PC-9 (cell line): ENCODE measurements around the gene CDC42BPA. TPM values are rescaled to one million over a fixed set of nuclear protein-coding genes. Genes with fewer than 3 reads are reported as not detected.

Experiments
- BruUV-seq: library from RNA; stranded (reverse); fragments of 400-500 nt; replicated peaks from 2 replicates; lab custom pipeline; 2021; lab: Mats Ljungman, UMichigan
- CTCF ChIA-PET: fragments of 300-600 bp; sonication (Branson Sonifier 250); formaldehyde crosslinking; loops from one replicate; lab custom pipeline; 2022; ENCODE audit warnings: antibody characterized with exemption; lab: Charles Lee
- POLR2A ChIA-PET: fragments of 300-600 bp; sonication (Branson Sonifier 250); formaldehyde crosslinking; loops from one replicate; lab custom pipeline; 2022; ENCODE audit warnings: antibody characterized with exemption; ENCODE audit not compliant: unreplicated experiment; lab: Charles Lee
- DNase-seq, 2 experiments: peaks; one replicate each; pipeline versions ENCODE4 v3.0.0 to v3.0.0-alpha.2; 2015 to 2022; ENCODE audit warnings: mixed read lengths in 1 of 2
- H2AFZ ChIP-seq: fragments of 200-600 bp; sonication (generic); 2 replicates; pipeline ENCODE4 v1.8.1; 2017; ENCODE audit warnings: antibody characterized with exemption
- H3F3A ChIP-seq: fragments of 200-600 bp; sonication (generic); 2 replicates; pipeline ENCODE4 v1.8.1; 2017; ENCODE audit warnings: antibody characterized with exemption, mild to moderate bottlenecking, low read depth; ENCODE audit not compliant: insufficient read depth
- H3K27ac ChIP-seq: fragments of 200-600 bp; sonication (generic); 2 replicates; pipeline ENCODE4 v1.6.1; 2016; ENCODE audit warnings: mixed run types
- H3K27me3 ChIP-seq: fragments of 200-600 bp; sonication (generic); 2 replicates; pipeline ENCODE4 v1.6.1; 2016; ENCODE audit warnings: low read depth, mixed run types; ENCODE audit not compliant: insufficient read depth
- H3K36me3 ChIP-seq: fragments of 200-600 bp; sonication (generic); 2 replicates; pipeline ENCODE4 v1.6.1; 2016; ENCODE audit warnings: low read depth, mixed run types
- H3K4me1 ChIP-seq: fragments of 200-600 bp; sonication (generic); replicated peaks from 2 replicates; pipeline ENCODE4 v1.6.1; 2016; ENCODE audit warnings: mixed run types; ENCODE audit not compliant: insufficient read depth
- H3K4me2 ChIP-seq: fragments of 200-600 bp; sonication (generic); 2 replicates; pipeline ENCODE4 v1.6.1; 2017; ENCODE audit warnings: mixed run types
- H3K4me3 ChIP-seq: fragments of 200-600 bp; sonication (generic); 2 replicates; pipeline ENCODE4 v1.6.1; 2016; ENCODE audit warnings: mixed run types
- H3K79me2 ChIP-seq: fragments of 200-600 bp; sonication (generic); 2 replicates; pipeline ENCODE4 v1.6.1; 2017; ENCODE audit warnings: low read depth, mixed run types
- H3K9me2 ChIP-seq: fragments of 200-600 bp; sonication (generic); 2 replicates; pipeline ENCODE4 v1.8.1; 2017; ENCODE audit warnings: mild to moderate bottlenecking; ENCODE audit not compliant: insufficient read depth
- H3K9me3 ChIP-seq: fragments of 200-600 bp; sonication (generic); 2 replicates; pipeline ENCODE4 v1.8.1; 2016; ENCODE audit warnings: low read depth; ENCODE audit not compliant: insufficient read depth
- H4K20me1 ChIP-seq: fragments of 200-600 bp; sonication (generic); 2 replicates; pipeline ENCODE4 v1.8.1; 2017; ENCODE audit not compliant: insufficient read depth
- EZH2 ChIP-seq: fragments of 200-600 bp; sonication (generic); IDR thresholded peaks from 2 replicates; pipeline ENCODE4 v1.8.0; 2017; ENCODE audit warnings: antibody characterized with exemption, low read depth
- intact Hi-C: fragments of 100-400 bp; cut with micrococcal nuclease; formaldehyde crosslinking; loops from one replicate; pipeline ENCODE4 v1.10.0; 2022; ENCODE audit not compliant: unreplicated experiment
- total RNA-seq: library from RNA; stranded (reverse); gene quantifications from 2 replicates; pipeline ENCODE4 v1.2.3, GENCODE V29; 2021
- TF ChIP-seq, protein P1 (sequence below): fragments of 200-600 bp; sonication (generic); conservative IDR thresholded peaks from 2 replicates; pipeline ENCODE4 v1.6.1; 2017; ENCODE audit warnings: mixed run types, antibody characterized with exemption, mild to moderate bottlenecking, moderate library complexity

CDC42BPA gene
- total RNA-seq, 1 experiment from 2014 or later, result 47.5 TPM

DNA sequence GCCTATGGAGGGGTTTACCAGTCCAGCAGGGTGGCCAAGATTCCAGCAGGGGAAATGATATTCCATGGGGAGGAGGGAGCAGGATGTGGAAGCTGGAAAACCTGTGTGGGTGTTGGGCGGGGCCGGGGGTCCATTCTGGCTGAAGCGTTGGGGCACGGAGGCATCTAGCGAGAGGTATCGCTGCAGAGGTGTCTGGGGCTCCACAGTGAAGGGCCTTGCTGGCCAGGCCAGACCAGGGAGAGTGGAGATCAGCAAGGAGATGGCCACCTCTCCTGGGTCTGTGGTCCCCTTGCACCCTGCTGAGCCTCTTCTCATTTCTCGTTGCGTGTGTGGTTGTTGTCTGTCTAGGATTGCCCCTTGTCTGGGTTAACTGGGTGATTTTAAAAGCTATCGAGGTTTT, 372.0 kb downstream of the CDC42BPA start:
- H4K20me1 ChIP-seq, result peaks cover 6% of the 10 kb centered on the region
- H3K9me3 ChIP-seq, result no peaks in the 10 kb centered on the region
- no peak overlapping the region for H2AFZ ChIP-seq
- no peak overlapping the region for H3K4me2 ChIP-seq
- TF ChIP-seq EZH2, result no peak
- TF ChIP-seq, protein P1, sequence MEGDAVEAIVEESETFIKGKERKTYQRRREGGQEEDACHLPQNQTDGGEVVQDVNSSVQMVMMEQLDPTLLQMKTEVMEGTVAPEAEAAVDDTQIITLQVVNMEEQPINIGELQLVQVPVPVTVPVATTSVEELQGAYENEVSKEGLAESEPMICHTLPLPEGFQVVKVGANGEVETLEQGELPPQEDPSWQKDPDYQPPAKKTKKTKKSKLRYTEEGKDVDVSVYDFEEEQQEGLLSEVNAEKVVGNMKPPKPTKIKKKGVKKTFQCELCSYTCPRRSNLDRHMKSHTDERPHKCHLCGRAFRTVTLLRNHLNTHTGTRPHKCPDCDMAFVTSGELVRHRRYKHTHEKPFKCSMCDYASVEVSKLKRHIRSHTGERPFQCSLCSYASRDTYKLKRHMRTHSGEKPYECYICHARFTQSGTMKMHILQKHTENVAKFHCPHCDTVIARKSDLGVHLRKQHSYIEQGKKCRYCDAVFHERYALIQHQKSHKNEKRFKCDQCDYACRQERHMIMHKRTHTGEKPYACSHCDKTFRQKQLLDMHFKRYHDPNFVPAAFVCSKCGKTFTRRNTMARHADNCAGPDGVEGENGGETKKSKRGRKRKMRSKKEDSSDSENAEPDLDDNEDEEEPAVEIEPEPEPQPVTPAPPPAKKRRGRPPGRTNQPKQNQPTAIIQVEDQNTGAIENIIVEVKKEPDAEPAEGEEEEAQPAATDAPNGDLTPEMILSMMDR, result no peak
- H3F3A ChIP-seq, result no peaks in the 10 kb centered on the region
- ChIA-PET CTCF (no interaction called here), POLR2A (no interaction called here)
- H3K4me1 ChIP-seq, result peaks cover 6% of the 10 kb centered on the region; the same call in 1 of the 2 replicates
- H3K27me3 ChIP-seq, result no peaks in the 10 kb centered on the region
- no peak for DNase-seq
- BruUV-seq, result no TSS peak
- H3K27ac ChIP-seq, result no peak overlapping the region
- intact Hi-C loops, result no loop called here
- H3K9me2 ChIP-seq, result no peaks in the 10 kb centered on the region
- peaks cover 59% of the 10 kb centered on the region for H3K79me2 ChIP-seq
- no peaks in the 10 kb centered on the region for H3K36me3 ChIP-seq
- H3K4me3 ChIP-seq, result no peak overlapping the region

DNA sequence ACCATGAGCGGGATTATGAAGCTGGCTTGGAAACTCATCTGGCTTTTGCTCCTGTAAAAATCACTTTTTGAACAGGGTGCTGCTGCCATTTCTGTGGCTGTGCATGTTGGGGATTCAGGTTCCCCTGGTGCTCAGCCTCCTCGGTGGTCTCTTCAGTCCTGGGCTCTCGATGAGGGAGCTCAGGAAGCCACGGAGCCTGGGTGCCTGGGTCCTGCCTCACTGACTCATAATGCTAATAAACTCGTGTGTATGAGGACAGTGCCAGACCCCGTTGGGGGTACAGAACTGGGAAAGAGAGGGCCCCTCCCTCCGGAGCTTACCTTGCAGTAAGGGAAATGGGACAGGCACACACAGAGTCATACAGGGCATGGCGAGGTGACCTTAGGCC, 372.4 kb downstream of the CDC42BPA start:
- H3K4me1 ChIP-seq, result peaks cover 6% of the 10 kb centered on the region
- no peaks in the 10 kb centered on the region for H3K9me3 ChIP-seq
- H3F3A ChIP-seq, result no peaks in the 10 kb centered on the region
- ChIA-PET CTCF (no interaction called here), POLR2A (no interaction called here)
- no peak overlapping the region for H2AFZ ChIP-seq
- H3K27me3 ChIP-seq, result no peaks in the 10 kb centered on the region
- peaks cover 6% of the 10 kb centered on the region for H4K20me1 ChIP-seq
- H3K9me2 ChIP-seq, result no peaks in the 10 kb centered on the region
- no peak overlapping the region for H3K27ac ChIP-seq
- H3K4me3 ChIP-seq, result no peak overlapping the region
- no peak for DNase-seq
- BruUV-seq, result no TSS peak
- no peak overlapping the region for H3K4me2 ChIP-seq
- H3K79me2 ChIP-seq, result peaks cover 63% of the 10 kb centered on the region
- intact Hi-C loops, result no loop called here
- no peaks in the 10 kb centered on the region for H3K36me3 ChIP-seq
- TF ChIP-seq, protein P1, result no peak
- no peak for TF ChIP-seq EZH2

DNA sequence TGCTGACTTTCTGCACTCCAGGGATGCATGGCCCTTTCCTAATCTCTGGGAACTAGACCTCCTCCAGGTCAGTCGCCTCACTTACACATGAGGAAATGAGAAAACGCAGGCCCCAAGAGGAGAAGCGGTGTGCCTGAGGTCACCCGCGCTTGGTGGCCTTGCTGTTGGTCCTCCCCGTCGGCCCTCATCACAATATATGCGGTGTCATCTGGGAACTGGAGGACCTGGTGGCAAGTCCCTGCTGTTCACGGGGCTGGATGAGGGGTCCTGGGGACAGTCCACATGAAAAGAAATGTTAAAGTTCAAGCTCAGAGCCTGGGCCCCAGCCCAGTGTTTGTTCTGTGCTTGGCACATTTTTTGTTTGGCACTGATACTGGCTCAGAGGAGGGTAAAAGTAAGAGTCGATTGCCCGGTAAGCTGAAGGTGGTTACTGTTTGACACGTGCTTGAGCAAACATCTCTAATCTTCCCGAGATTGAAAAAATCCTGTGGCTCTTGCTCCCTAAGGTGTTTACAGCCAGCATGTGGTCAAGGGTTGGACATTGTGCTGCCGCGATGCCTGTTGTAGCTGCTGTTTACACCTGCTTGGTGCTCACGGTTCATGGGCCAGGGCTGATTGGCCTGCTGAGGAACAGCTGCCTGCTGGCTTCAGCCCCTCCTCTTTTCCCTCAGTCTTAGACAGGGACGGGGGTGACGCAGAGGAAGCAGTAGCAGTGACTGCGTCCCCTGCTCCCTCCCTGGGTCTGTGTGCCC, 373.0 kb downstream of the CDC42BPA start:
- peaks cover 8% of the 10 kb centered on the region for H3K4me1 ChIP-seq
- POLR2A ChIA-PET, result no interaction called here
- BruUV-seq, result no TSS peak
- H3K27me3 ChIP-seq, result no peaks in the 10 kb centered on the region
- no peaks in the 10 kb centered on the region for H3K9me3 ChIP-seq
- no peaks in the 10 kb centered on the region for H3K36me3 ChIP-seq
- H3K4me3 ChIP-seq, result no peak overlapping the region
- intact Hi-C loops, result no loop called here
- DNase-seq, result no peak
- no peak for TF ChIP-seq EZH2
- TF ChIP-seq, protein P1, result no peak
- CTCF ChIA-PET, result no interaction called here
- H3F3A ChIP-seq, result no peaks in the 10 kb centered on the region
- H3K27ac ChIP-seq, result no peak overlapping the region
- H3K4me2 ChIP-seq, result no peak overlapping the region
- peaks cover 6% of the 10 kb centered on the region for H4K20me1 ChIP-seq
- no peaks in the 10 kb centered on the region for H3K9me2 ChIP-seq
- H3K79me2 ChIP-seq, result peaks cover 68% of the 10 kb centered on the region
- H2AFZ ChIP-seq, result no peak overlapping the region
